Duodenal mucosa (tissue), 2 donors: ENCODE results near the gene CTRL.
"Not testable (repeated sequence)": the region's sequence is repeated elsewhere in the genome, so short reads cannot be mapped to it uniquely, and the experiment has no call there.

ENCODE experiments used
- H3K27ac ChIP-seq: one replicate; pipeline ENCODE4 v1.7.0; 2013; ENCODE audit warnings: low read depth, low read length
- H3K27me3 ChIP-seq, 2 donors: one replicate each; pipeline ENCODE4 v1.7.0; 2013; ENCODE audit warnings: low read length in 2 of 2, control low read depth in 1 of 2; ENCODE audit not compliant: insufficient read depth in 2 of 2, control insufficient read depth in 1 of 2
- H3K36me3 ChIP-seq, 2 donors: one replicate each; pipeline ENCODE4 v1.7.0; 2013; ENCODE audit warnings: low read length in 2 of 2, control low read depth in 1 of 2; ENCODE audit not compliant: insufficient read depth in 2 of 2, control insufficient read depth in 1 of 2
- H3K4me1 ChIP-seq, 2 donors: one replicate each; pipeline ENCODE4 v1.7.0; 2013; ENCODE audit warnings: low read length in 2 of 2, control low read depth in 1 of 2; ENCODE audit not compliant: insufficient read depth in 2 of 2, control insufficient read depth in 1 of 2
- H3K4me3 ChIP-seq, 2 donors: one replicate each; pipeline ENCODE4 v1.7.0; 2013; ENCODE audit warnings: low read length in 2 of 2, low read depth in 1 of 2
- H3K9ac ChIP-seq, 2 donors: one replicate each; pipeline ENCODE4 v1.7.0; 2013; ENCODE audit warnings: low read length in 2 of 2, low read depth in 1 of 2
- H3K9me3 ChIP-seq, 2 donors: one replicate each; pipeline ENCODE4 v1.7.0; 2013; ENCODE audit warnings: low read length in 2 of 2, control low read depth in 1 of 2; ENCODE audit not compliant: control insufficient read depth in 1 of 2

The CTRL gene

DNA sequence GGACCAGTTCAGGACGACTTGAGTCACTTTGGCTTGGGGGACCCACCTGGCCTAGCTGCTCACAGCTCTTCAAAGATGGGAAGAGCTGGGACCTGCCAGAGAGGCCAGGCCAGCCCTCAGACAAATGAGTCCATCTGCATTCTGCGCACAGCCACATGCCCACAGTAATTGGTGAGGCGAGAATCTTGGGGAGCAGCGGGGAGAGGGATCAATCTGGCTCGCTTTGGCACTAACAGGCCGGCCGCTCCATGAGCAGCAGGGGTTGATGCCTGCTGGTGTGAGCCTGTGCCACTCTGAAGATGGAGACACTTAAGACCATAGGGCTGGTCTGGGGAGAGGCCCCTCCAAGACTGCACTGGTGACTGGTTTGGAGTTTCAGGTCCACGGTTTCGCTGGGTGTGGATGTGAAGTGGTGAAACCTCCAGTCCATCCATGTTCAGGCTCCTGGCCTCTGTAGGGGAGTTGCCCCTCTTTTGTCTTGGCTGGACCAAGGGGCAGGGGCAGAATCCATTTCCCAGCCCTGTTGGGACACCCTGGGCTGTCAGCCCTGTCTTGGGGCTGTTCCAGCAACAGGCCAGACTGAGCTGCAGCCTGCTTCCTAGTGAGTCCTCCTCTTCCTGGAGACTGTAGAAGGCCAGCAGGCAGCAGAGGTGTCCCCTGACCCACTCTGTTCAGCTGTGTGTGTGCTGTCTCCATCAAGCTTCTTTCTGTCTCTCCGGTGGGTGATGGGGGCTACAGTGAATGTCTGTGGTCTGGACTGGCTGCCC, 7.3 kb downstream of the CTRL start:
- Histone ChIP-seq H3K36me3 (peaks cover 8 to 65% of the 10 kb centered on the region in 2 donors), H3K27me3 (no peaks in the 10 kb centered on the region), H3K27ac (no peak overlapping the region), H3K9ac (no peak overlapping the region), H3K4me3 (no peak overlapping the region), H3K4me1 (peaks cover 0 to 6% of the 10 kb centered on the region in 2 donors), H3K9me3 (no peaks in the 10 kb centered on the region)

DNA sequence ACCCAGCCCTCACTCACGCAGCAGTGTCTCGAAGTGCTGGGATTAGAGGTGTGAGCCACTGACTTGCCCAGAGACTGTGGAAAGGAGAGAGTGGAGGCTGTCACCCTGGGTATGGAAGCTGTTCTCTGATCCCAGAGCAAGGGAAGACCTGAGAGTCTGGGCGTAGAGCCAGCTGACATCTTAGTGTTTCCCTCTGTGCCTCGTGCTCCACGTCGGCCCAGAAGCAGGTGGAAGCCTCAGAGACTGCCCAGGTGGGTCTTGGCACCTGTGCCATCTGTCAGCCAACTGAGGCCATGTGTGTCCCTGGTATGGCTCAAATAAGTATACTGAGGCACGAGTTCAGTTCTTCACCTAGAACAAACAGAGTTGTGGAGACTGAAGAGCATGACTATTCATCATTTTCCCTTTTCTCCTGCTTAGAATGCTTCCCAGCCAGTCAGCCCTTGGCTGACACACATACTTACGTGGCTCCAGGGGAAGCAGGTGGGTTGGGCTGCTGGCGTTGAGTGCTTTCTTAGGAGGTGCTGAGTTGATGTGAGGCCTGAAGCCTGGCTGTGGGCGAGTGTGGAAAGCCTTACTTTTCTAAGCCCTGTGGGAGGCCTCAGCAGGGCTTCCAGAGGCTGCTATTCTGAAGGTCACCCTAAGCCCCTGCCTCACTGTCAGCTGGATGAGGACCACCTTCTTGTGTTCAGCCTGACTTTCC, 8.1 kb downstream of the CTRL start:
- Histone ChIP-seq H3K36me3 (peaks cover 10 to 64% of the 10 kb centered on the region in 2 donors), H3K9ac (no peak overlapping the region), H3K4me3 (no peak overlapping the region), H3K27me3 (no peaks in the 10 kb centered on the region), H3K27ac (no peak overlapping the region), H3K4me1 (peaks cover 0 to 6% of the 10 kb centered on the region in 2 donors), H3K9me3 (no peaks in the 10 kb centered on the region)

DNA sequence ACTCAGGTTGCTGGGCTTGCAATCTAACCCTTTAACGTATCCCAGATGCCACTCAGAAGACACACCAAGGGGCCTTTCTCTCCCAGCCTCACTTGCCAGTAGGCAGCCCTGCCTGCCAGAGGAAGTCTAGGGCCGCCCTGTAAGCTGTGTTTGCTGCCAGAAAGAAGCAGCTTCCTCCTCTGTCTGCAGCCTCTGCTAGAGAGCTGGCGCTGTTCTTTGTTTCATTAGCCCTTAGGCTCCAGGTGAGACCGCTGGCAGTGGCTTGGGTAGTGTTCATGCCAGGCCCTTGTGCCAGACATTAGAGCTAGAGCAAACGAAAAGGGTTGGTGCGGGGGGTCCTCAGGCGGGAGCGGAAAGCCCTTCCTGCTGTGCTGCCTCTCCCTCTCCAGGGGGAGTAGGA, 8.9 kb downstream of the CTRL start:
- peaks cover 10 to 60% of the 10 kb centered on the region in 2 donors for H3K36me3 ChIP-seq
- H3K4me3 ChIP-seq = no peak overlapping the region
- peaks cover 0 to 6% of the 10 kb centered on the region in 2 donors for H3K4me1 ChIP-seq
- no peaks in the 10 kb centered on the region for H3K27me3 ChIP-seq
- no peaks in the 10 kb centered on the region for H3K9me3 ChIP-seq
- no peak overlapping the region for H3K27ac ChIP-seq
- no peak overlapping the region for H3K9ac ChIP-seq

DNA sequence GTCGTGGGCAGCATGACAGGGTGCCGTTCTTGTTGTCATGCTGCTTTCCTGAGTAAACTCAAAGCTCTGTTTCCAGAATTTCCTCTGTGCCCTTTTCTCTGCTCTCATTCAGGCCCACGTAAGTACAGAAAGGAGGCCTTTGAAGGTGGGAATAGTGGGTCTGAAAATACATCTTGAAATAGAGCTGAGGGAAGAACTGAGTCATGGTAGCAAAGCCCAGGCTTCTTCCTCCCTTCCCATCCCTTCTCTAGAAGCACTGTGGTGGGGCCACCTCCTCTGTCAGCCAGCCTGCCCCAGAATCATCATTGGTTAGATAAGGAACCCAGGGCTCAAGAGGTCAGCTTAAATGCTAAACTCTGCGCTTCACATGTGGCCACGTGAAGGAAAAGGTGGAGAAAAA, 9.4 kb downstream of the CTRL start:
- no peaks in the 10 kb centered on the region for H3K27me3 ChIP-seq
- no peak overlapping the region for H3K27ac ChIP-seq
- H3K4me1 ChIP-seq = peaks cover 0 to 6% of the 10 kb centered on the region in 2 donors
- H3K9ac ChIP-seq = no peak overlapping the region
- no peaks in the 10 kb centered on the region for H3K9me3 ChIP-seq
- peaks cover 11 to 60% of the 10 kb centered on the region in 2 donors for H3K36me3 ChIP-seq
- no peak overlapping the region for H3K4me3 ChIP-seq

DNA sequence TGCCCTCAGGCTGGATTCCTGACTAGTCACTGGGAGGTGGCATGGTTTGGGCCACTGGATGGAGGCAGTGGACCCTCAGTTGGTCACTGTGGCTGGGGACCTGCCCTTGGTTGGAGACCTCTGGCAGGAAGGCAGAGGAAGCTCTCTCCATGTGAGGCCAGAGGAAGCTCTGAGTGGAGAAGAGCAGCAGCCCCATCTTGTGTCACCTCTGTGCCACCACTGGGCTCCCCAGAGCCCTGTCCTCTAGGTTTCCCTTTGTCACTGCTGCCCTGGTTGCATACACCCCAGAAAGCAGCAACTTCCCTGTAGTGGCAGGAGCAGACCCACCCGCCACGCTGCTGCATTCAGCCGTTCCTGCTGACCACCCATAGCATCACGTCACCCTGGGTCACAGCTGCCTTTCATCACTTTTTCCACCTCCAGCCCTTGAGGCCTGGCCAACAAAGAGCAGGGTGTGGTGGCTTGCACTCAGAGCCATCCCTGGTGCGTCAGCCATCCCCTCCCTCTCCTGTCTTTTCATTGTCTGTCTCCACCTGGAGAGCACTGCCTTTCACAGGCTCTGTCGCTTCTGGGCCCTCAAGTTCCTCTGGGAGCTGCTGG, 11.9 kb downstream of the CTRL start:
- no peak overlapping the region for H3K4me3 ChIP-seq
- peaks cover 0 to 9% of the 10 kb centered on the region in 2 donors for H3K4me1 ChIP-seq
- no peak overlapping the region for H3K9ac ChIP-seq
- no peak overlapping the region for H3K27ac ChIP-seq
- no peaks in the 10 kb centered on the region for H3K27me3 ChIP-seq
- H3K36me3 ChIP-seq = peaks cover 15 to 72% of the 10 kb centered on the region in 2 donors
- no peaks in the 10 kb centered on the region for H3K9me3 ChIP-seq

DNA sequence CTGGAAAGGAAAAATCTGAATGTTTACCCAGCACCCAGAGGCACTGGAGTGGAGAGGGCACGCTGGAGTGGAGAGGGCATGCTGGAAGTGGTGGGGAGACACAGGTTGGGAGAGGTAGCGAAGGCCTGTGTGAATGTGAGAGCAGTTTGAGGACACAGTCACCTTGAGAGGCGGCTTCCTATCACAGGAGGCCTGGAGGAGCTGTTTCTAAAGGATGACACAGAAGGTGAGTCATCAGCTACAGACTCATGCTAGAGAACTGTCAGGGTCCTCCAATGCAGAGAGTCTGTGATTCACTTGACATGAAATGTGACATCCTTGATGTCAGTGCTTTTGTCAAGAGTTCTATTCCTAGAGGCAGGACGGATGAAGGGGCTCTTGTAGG, 13.8 kb downstream of the CTRL start:
- Histone ChIP-seq H3K27me3 (no peaks in the 10 kb centered on the region), H3K36me3 (peaks cover 18 to 57% of the 10 kb centered on the region in 2 donors), H3K27ac (no peak overlapping the region), H3K4me1 (peaks cover 0 to 5% of the 10 kb centered on the region in 2 donors), H3K4me3 (no peak overlapping the region), H3K9ac (no peak overlapping the region), H3K9me3 (no peaks in the 10 kb centered on the region)

DNA sequence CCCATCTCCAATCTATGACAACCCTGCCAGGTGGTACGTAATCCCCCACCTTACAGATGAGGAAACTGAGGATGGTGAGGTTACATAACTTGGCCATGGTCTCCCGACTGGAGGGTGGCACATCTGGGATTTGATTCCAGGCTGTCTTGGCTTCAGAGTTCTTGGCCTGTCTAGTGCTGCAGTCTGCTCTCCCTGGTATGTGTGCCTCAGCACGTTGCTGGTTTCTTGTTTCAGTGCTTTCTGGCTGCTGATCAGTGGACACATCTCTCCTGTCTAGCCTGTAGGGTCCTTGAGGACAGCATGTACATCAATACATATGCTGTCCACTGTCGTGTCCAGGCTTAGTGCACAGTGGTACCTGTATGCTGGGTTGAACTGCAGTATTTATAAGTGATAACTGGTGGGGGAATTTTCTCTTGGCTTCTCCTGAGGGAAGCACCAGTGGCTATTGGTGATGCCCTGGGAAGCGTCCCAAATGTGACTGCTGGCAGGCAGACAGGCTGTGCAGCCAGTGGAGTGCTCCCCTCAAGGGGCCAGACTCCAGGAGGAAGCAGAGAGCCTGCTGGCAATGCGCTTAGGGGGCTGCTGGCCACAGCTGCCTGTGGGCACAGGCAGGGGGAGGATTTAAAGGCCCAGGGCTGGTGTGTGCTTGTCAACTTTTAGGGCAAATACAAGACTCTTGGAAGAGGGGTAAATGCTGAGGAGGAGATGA, 14.4 kb downstream of the CTRL start:
- Histone ChIP-seq H3K36me3 (peaks cover 18 to 52% of the 10 kb centered on the region in 2 donors), H3K27me3 (no peaks in the 10 kb centered on the region), H3K9me3 (no peaks in the 10 kb centered on the region), H3K9ac (no peak overlapping the region), H3K4me3 (no peak overlapping the region), H3K27ac (no peak overlapping the region), H3K4me1 (peaks cover 0 to 3% of the 10 kb centered on the region in 2 donors)

DNA sequence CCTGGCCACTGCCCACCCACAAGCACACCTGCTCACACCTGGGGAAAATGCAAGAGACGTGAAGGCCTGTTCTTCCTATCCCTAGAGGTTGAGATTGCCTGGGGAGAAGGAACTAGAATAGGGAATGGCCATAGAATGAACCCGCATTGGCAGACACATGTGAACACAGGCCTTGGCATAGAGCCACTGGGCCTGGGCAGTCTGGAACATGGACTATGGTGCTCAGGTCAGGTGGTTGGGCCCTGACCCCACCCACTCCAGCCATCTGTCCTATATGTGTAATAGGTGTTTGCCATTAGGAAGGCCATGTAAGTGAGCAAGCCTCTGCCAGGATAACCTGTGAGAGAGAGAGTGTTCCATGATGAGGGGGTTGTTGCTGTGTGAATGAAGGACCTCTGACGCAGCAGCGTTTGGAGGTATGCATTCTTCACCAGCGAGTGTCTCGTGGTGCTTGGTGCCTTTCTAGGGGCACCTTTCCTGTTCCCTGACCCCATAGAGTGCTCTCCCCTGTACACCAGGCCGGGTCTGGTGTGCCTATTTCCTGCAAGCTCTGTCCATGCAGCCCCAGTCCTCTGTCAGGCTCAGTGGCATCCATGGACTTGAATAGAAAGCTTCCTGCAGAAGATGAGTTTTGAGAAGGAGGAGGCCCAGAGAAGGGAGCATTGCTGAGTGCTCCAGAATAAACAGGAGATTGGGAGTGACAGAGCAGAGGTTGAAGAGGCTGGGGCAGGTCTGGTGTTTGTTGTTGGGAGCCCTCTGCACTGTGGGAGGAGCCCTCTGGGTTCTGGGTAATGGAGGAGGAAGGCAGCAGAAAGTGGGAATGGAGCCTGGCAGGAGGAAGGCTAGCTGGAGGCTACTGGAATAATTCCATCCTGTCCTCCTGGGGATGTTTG, 15.6 kb downstream of the CTRL start:
- no peaks in the 10 kb centered on the region for H3K27me3 ChIP-seq
- no peak overlapping the region for H3K27ac ChIP-seq
- no peak overlapping the region for H3K9ac ChIP-seq
- peaks cover 18 to 54% of the 10 kb centered on the region in 2 donors for H3K36me3 ChIP-seq
- peaks cover 0 to 3% of the 10 kb centered on the region in 2 donors for H3K4me1 ChIP-seq
- no peak overlapping the region for H3K4me3 ChIP-seq
- no peaks in the 10 kb centered on the region for H3K9me3 ChIP-seq

DNA sequence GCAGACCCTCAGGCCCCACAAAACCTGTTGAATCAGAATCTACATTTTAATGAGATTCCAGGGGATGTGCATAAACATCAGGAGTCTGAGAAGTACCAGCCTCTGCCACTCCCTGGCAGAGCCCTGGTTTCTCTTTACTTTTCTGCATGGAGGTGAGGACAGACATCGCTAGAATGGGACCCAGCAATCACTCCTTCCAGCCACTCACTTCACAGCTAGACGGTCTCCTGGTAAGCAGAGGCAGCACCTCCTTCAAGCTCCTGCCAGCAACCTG, 16.2 kb downstream of the CTRL start:
- not testable (repeated sequence) for H3K4me1 ChIP-seq, H3K9ac ChIP-seq, H3K27me3 ChIP-seq, H3K4me3 ChIP-seq, H3K9me3 ChIP-seq, H3K27ac ChIP-seq
- H3K36me3 ChIP-seq = peaks cover 18 to 56% of the 10 kb centered on the region in 2 donors
